NB4 (cell line): ENCODE results near the gene TBC1D2B.

ENCODE experiments used
- DNase-seq: peaks from one replicate; pipeline ENCODE4 v3.0.0; 2010; ENCODE audit warnings: low read depth
- H3K4me3 ChIP-seq: one replicate; pipeline ENCODE4 v1.5.1; 2011; ENCODE audit warnings: mild to moderate bottlenecking, low read depth, low read length, moderate library complexity
- CTCF ChIP-seq: IDR thresholded peaks from one replicate; pipeline ENCODE4 v1.5.1; 2012; ENCODE audit warnings: low read depth, low read length
- MAX ChIP-seq: IDR thresholded peaks from 2 replicates; pipeline ENCODE4 v1.6.1; 2011; ENCODE audit warnings: low read depth, low read length
- MYC ChIP-seq: IDR thresholded peaks from 2 replicates; pipeline ENCODE4 v1.6.1; 2011; ENCODE audit warnings: low read depth, low read length
- POLR2A ChIP-seq: IDR thresholded peaks from 2 replicates; pipeline ENCODE4 v1.6.1; 2011; ENCODE audit warnings: mild to moderate bottlenecking; ENCODE audit not compliant: insufficient read length; ENCODE audit errors: extremely low read depth

TBC1D2B gene

GRCh38 chr15:78002996-78003395 is 74.5 kb downstream of the TBC1D2B start:
- TF ChIP-seq CTCF = no peak
- no peak for TF ChIP-seq MAX
- TF ChIP-seq MYC = no peak
- no peak for TF ChIP-seq POLR2A
- DNase-seq = no peak
- H3K4me3 ChIP-seq = no peak overlapping the region

GRCh38 chr15:78001656-78002055 is 75.9 kb downstream of the TBC1D2B start:
- TF ChIP-seq MYC (no peak), CTCF (no peak), POLR2A (no peak), MAX (no peak)
- H3K4me3 ChIP-seq = no peak overlapping the region
- DNase-seq = no peak

- no peak for DNase-seq
- TF ChIP-seq POLR2A = no peak
- no peak for TF ChIP-seq MYC
- no peak for TF ChIP-seq CTCF
- no peak for TF ChIP-seq MAX
- H3K4me3 ChIP-seq = no peak overlapping the region
These were observed 76.6 kb downstream of the TBC1D2B start for GRCh38 chr15:78000927-78001249.

GRCh38 chr15:78000091-78000926 is 77.2 kb downstream of the TBC1D2B start:
- peak; percentile 78 for DNase-seq
- no peak for TF ChIP-seq MYC
- TF ChIP-seq CTCF = peak; percentile 62
- no peak for TF ChIP-seq POLR2A

GRCh38 chr15:77999486-77999885 is 78.0 kb downstream of the TBC1D2B start:
- H3K4me3 ChIP-seq = no peak overlapping the region
- TF ChIP-seq POLR2A (no peak), MYC (no peak), MAX (no peak), CTCF (no peak)
- no peak for DNase-seq

More at GRCh38 chr15:78000091-78000926, 77.2 kb downstream of the TBC1D2B start:
- H3K4me3 ChIP-seq = no peak overlapping the region
